ENCODE data around the gene PCK1. TPM values are rescaled to one million over a fixed set of nuclear protein-coding genes. Genes with fewer than 3 reads are reported as not detected.
A peak's percentile ranks its signal among the peaks of the same experiment; 100 is the strongest.

PCK1 gene
- total RNA-seq, 1 experiment from 2014 or later: not detected

- BruUV-seq (replicated peaks): no TSS peak
- H3K9ac ChIP-seq (ENCODE audit: low read length): no peak overlapping the region
- ATAC-seq (no peak), DNase-seq (no peak)
- H3F3A ChIP-seq (ENCODE audit: low read length, unreplicated experiment): no peaks in the 10 kb centered on the region
- H3K4me2 ChIP-seq (ENCODE audit: low read length): no peak overlapping the region
- H3K4me3 ChIP-seq (ENCODE audit: low read length): no peak overlapping the region
- H3K9me3 ChIP-seq (ENCODE audit: low read length): no peaks in the 10 kb centered on the region
- peaks cover 82% of the 10 kb centered on the region for H3K27me3 ChIP-seq (ENCODE audit: low read length)
- CTCF ChIA-PET: no interaction called here
- TF ChIP-seq, protein P1, sequence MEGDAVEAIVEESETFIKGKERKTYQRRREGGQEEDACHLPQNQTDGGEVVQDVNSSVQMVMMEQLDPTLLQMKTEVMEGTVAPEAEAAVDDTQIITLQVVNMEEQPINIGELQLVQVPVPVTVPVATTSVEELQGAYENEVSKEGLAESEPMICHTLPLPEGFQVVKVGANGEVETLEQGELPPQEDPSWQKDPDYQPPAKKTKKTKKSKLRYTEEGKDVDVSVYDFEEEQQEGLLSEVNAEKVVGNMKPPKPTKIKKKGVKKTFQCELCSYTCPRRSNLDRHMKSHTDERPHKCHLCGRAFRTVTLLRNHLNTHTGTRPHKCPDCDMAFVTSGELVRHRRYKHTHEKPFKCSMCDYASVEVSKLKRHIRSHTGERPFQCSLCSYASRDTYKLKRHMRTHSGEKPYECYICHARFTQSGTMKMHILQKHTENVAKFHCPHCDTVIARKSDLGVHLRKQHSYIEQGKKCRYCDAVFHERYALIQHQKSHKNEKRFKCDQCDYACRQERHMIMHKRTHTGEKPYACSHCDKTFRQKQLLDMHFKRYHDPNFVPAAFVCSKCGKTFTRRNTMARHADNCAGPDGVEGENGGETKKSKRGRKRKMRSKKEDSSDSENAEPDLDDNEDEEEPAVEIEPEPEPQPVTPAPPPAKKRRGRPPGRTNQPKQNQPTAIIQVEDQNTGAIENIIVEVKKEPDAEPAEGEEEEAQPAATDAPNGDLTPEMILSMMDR (conservative IDR thresholded peaks at IDR 0.05; ENCODE audit: low read depth, low read length): no peak
- TF ChIP-seq EZH2phosphoT487 (IDR thresholded peaks at IDR 0.05; ENCODE audit: borderline replicate concordance, low read length): no peak
- no peak for TF ChIP-seq EZH2 (IDR thresholded peaks at IDR 0.05; ENCODE audit: low read length, unreplicated experiment)
- no peak overlapping the region for H2AFZ ChIP-seq (ENCODE audit: low read length)
- intact Hi-C loops (cut with micrococcal nuclease): no loop called here
- no peaks in the 10 kb centered on the region for H4K20me1 ChIP-seq (ENCODE audit: low read length)
- no peaks in the 10 kb centered on the region for H3K36me3 ChIP-seq (ENCODE audit: low read depth, low read length)
- H3K9me2 ChIP-seq (replicated peaks; ENCODE audit: low read length): no peaks in the 10 kb centered on the region
- H3K4me1 ChIP-seq (ENCODE audit: insufficient read depth, low read length): peaks cover 10% of the 10 kb centered on the region
- POLR2A ChIA-PET (ENCODE audit: unreplicated experiment): no interaction called here
- H3K27ac ChIP-seq (ENCODE audit: low read length): no peak overlapping the region
- H3K79me2 ChIP-seq (ENCODE audit: low read length): no peaks in the 10 kb centered on the region
Measured at GRCh38 chr20:57578476-57579165, 17.7 kb downstream of the PCK1 start.

DNA sequence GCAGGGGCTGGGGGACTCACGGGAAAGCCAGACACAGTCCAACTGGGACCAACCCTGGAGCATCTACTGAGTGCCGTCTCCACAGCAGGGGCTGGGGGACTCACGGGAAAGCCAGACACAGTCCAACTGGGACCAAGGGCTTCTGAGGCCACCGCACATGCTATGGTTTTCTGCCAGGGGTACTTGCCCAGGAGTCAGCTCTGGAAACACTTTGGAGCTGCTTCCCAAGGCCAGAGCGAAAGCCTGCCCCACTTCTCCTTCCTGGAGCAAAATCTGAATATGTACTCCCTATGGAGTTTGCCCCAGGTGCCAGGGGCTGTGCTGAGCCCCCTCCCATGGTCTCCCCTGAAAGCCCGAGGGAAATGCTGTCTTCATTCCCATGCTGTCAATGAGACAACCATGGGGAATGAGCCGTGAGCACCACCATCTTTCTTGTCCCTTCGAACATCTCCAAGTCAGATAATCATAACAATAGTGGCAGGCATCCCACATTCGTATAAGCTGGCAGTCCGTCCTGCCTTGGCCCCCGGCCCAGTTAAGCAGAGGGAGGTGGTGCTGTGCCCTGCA lies 18.5 kb downstream of the PCK1 start:
- ChIA-PET CTCF (no interaction called here), POLR2A (ENCODE audit: unreplicated experiment) (no interaction called here)
- intact Hi-C loops (cut with micrococcal nuclease): no loop called here
- Histone ChIP-seq H2AFZ (ENCODE audit: low read length) (no peak overlapping the region), H3K4me3 (ENCODE audit: low read length) (no peak overlapping the region), H3K9ac (ENCODE audit: low read length) (no peak overlapping the region), H3K27me3 (ENCODE audit: low read length) (peaks cover 82% of the 10 kb centered on the region), H3K27ac (ENCODE audit: low read length) (no peak overlapping the region), H3K9me2 (replicated peaks; ENCODE audit: low read length) (no peaks in the 10 kb centered on the region), H4K20me1 (ENCODE audit: low read length) (no peaks in the 10 kb centered on the region), H3K9me3 (ENCODE audit: low read length) (no peaks in the 10 kb centered on the region), H3K4me1 (ENCODE audit: insufficient read depth, low read length) (peaks cover 10% of the 10 kb centered on the region), H3K79me2 (ENCODE audit: low read length) (no peaks in the 10 kb centered on the region), H3K36me3 (ENCODE audit: low read depth, low read length) (no peaks in the 10 kb centered on the region), H3K4me2 (ENCODE audit: low read length) (no peak overlapping the region), H3F3A (ENCODE audit: low read length, unreplicated experiment) (no peaks in the 10 kb centered on the region)
- DNase-seq (no peak), ATAC-seq (no peak)
- no TSS peak for BruUV-seq (replicated peaks)
- TF ChIP-seq, protein P1 (conservative IDR thresholded peaks at IDR 0.05; ENCODE audit: low read depth, low read length): no peak
- TF ChIP-seq EZH2 (IDR thresholded peaks at IDR 0.05; ENCODE audit: low read length, unreplicated experiment): no peak
- TF ChIP-seq EZH2phosphoT487 (IDR thresholded peaks at IDR 0.05; ENCODE audit: borderline replicate concordance, low read length): no peak

- Histone ChIP-seq H3K4me1 (ENCODE audit: insufficient read depth, low read length) (peaks cover 10% of the 10 kb centered on the region), H3K79me2 (ENCODE audit: low read length) (no peaks in the 10 kb centered on the region), H3K27me3 (ENCODE audit: low read length) (peaks cover 82% of the 10 kb centered on the region), H3K27ac (ENCODE audit: low read length) (no peak overlapping the region), H3K4me2 (ENCODE audit: low read length) (no peak overlapping the region), H3K9me3 (ENCODE audit: low read length) (no peaks in the 10 kb centered on the region), H2AFZ (ENCODE audit: low read length) (no peak overlapping the region), H3K9me2 (replicated peaks; ENCODE audit: low read length) (no peaks in the 10 kb centered on the region), H3K36me3 (ENCODE audit: low read depth, low read length) (no peaks in the 10 kb centered on the region), H3K4me3 (ENCODE audit: low read length) (no peak overlapping the region), H4K20me1 (ENCODE audit: low read length) (no peaks in the 10 kb centered on the region), H3K9ac (ENCODE audit: low read length) (no peak overlapping the region), H3F3A (ENCODE audit: low read length, unreplicated experiment) (no peaks in the 10 kb centered on the region)
- CTCF ChIA-PET: no interaction called here
- BruUV-seq (replicated peaks): no TSS peak
- TF ChIP-seq, protein P1 (conservative IDR thresholded peaks at IDR 0.05; ENCODE audit: low read depth, low read length): no peak
- TF ChIP-seq EZH2 (IDR thresholded peaks at IDR 0.05; ENCODE audit: low read length, unreplicated experiment) (peak; percentile 53), EZH2phosphoT487 (IDR thresholded peaks at IDR 0.05; ENCODE audit: borderline replicate concordance, low read length) (0 out of 2 replicates have a peak, but pooled peaks have one; percentile 28)
- ATAC-seq: no peak
- POLR2A ChIA-PET (ENCODE audit: unreplicated experiment): no interaction called here
- no peak for DNase-seq
- intact Hi-C loops (cut with micrococcal nuclease): no loop called here
Measured at GRCh38 chr20:57579898-57580447, 19.1 kb downstream of the PCK1 start.
